ENCODE results near the gene LSM3.

GRCh38 chr3:14154276-14154675 is 24.3 kb upstream of the LSM3 start:
- TF ChIP-seq CTCF (IDR thresholded peaks at IDR 0.05 in 4 of 5, conservative IDR thresholded peaks at IDR 0.05 in 1 of 5) (no peak), POLR2A (IDR thresholded peaks at IDR 0.05) (no peak)

Data from gastrocnemius medialis (tissue), 4 donors.